H9 (cell line): ENCODE results near the gene SMAD6. TPM values are rescaled to one million over a fixed set of nuclear protein-coding genes. Genes with fewer than 3 reads are reported as not detected.

ENCODE experiments used
- DNase-seq: peaks from one replicate; pipeline ENCODE4 v3.0.0-alpha.2; 2017
- H2AFZ ChIP-seq: one replicate; pipeline ENCODE4 v1.6.1; 2013; ENCODE audit warnings: mild to moderate bottlenecking, low read length, control low read depth, moderate library complexity
- H2AK5ac ChIP-seq: 2 replicates; pipeline ENCODE4 v1.6.1; 2013; ENCODE audit warnings: low read length, control low read depth, mixed read lengths; ENCODE audit not compliant: insufficient read length
- H2BK120ac ChIP-seq: one replicate; pipeline ENCODE4 v1.6.1; 2013; ENCODE audit warnings: low read depth, mild to moderate bottlenecking, low read length, control low read depth, inconsistent platforms; ENCODE audit not compliant: poor library complexity, severe bottlenecking
- H2BK12ac ChIP-seq: 2 replicates; pipeline ENCODE4 v1.6.1; 2013; ENCODE audit warnings: low read length, control low read depth, mixed read lengths, low read depth; ENCODE audit not compliant: insufficient read length
- H2BK15ac ChIP-seq: 2 replicates; pipeline ENCODE4 v1.6.1; 2013; ENCODE audit warnings: low read depth, low read length, control low read depth
- H2BK20ac ChIP-seq: one replicate; pipeline ENCODE4 v1.6.1; 2013; ENCODE audit warnings: low read depth, mild to moderate bottlenecking, low read length, control low read depth, inconsistent platforms; ENCODE audit not compliant: poor library complexity, severe bottlenecking
- H2BK5ac ChIP-seq: 2 replicates; pipeline ENCODE4 v1.6.1; 2013; ENCODE audit warnings: low read length, control low read depth, mixed read lengths; ENCODE audit not compliant: insufficient read length
- H3K14ac ChIP-seq: 2 replicates; pipeline ENCODE4 v1.6.1; 2013; ENCODE audit warnings: low read length, control low read depth; ENCODE audit not compliant: insufficient read depth
- H3K18ac ChIP-seq: 2 replicates; pipeline ENCODE4 v1.6.1; 2013; ENCODE audit warnings: low read depth, mild to moderate bottlenecking, mixed read lengths, low read length, control low read depth; ENCODE audit not compliant: insufficient read length
- H3K23ac ChIP-seq: 2 replicates; pipeline ENCODE4 v1.6.1; 2013; ENCODE audit warnings: low read length, control low read depth, mixed read lengths, low read depth; ENCODE audit not compliant: insufficient read length
- H3K23me2 ChIP-seq: 2 replicates; pipeline ENCODE4 v1.6.1; 2013; ENCODE audit warnings: low read depth, mild to moderate bottlenecking, mixed read lengths, low read length, control low read depth; ENCODE audit not compliant: insufficient read length, poor library complexity, severe bottlenecking
- H3K27ac ChIP-seq: 2 replicates; pipeline ENCODE4 v1.5.1; 2013; ENCODE audit warnings: low read length, control low read depth, mixed read lengths, low read depth; ENCODE audit not compliant: insufficient read length
- H3K27me3 ChIP-seq: 2 replicates; pipeline ENCODE4 v1.6.1; 2013; ENCODE audit warnings: low read length, control low read depth, inconsistent platforms; ENCODE audit not compliant: insufficient read depth
- H3K4ac ChIP-seq: 2 replicates; pipeline ENCODE4 v1.6.1; 2013; ENCODE audit warnings: low read depth, mild to moderate bottlenecking, control low read depth, inconsistent platforms, low read length, moderate library complexity
- H3K4me1 ChIP-seq: 2 replicates; pipeline ENCODE4 v1.6.1; 2013; ENCODE audit warnings: low read length, control low read depth, inconsistent platforms; ENCODE audit not compliant: insufficient read depth
- H3K4me2 ChIP-seq: 2 replicates; pipeline ENCODE4 v1.6.1; 2013; ENCODE audit warnings: low read length, control low read depth, mixed read lengths; ENCODE audit not compliant: insufficient read length, insufficient read depth
- H3K56ac ChIP-seq: 2 replicates; pipeline ENCODE4 v1.6.1; 2013; ENCODE audit warnings: low read depth, mild to moderate bottlenecking, mixed read lengths, low read length, control low read depth; ENCODE audit not compliant: insufficient read length
- H3K79me1 ChIP-seq: 2 replicates; pipeline ENCODE4 v1.6.1; 2013; ENCODE audit warnings: low read depth, mild to moderate bottlenecking, moderate library complexity, low read length, control low read depth, inconsistent platforms; ENCODE audit not compliant: insufficient read depth, poor library complexity, severe bottlenecking
- H3K79me2 ChIP-seq: 2 replicates; pipeline ENCODE4 v1.6.1; 2013; ENCODE audit warnings: low read length, control low read depth, inconsistent platforms; ENCODE audit not compliant: insufficient read depth
- H3K9ac ChIP-seq: 2 replicates; pipeline ENCODE4 v1.6.1; 2013; ENCODE audit warnings: low read length, control low read depth, mixed read lengths; ENCODE audit not compliant: insufficient read length; ENCODE audit errors: extremely low read depth
- H3K9me3 ChIP-seq: one replicate; pipeline ENCODE4 v1.6.1; 2013; ENCODE audit warnings: low read depth, low read length, inconsistent platforms; ENCODE audit not compliant: control insufficient read depth
- H3T11ph ChIP-seq: one replicate; pipeline ENCODE4 v1.6.1; 2013; ENCODE audit warnings: mild to moderate bottlenecking, low read length, control low read depth, inconsistent platforms
- H4K20me1 ChIP-seq: one replicate; pipeline ENCODE4 v1.6.1; 2013; ENCODE audit not compliant: control insufficient read depth, insufficient read length, insufficient read depth
- H4K5ac ChIP-seq: 2 replicates; pipeline ENCODE4 v1.6.1; 2013; ENCODE audit warnings: low read depth, mild to moderate bottlenecking, mixed read lengths, low read length, control low read depth; ENCODE audit not compliant: insufficient read length
- H4K8ac ChIP-seq: replicated peaks from 2 replicates; pipeline ENCODE4 v1.6.1; 2013; ENCODE audit warnings: low read length, control low read depth, mixed read lengths, low read depth; ENCODE audit not compliant: insufficient read length
- H4K91ac ChIP-seq: 2 replicates; pipeline ENCODE4 v1.6.1; 2013; ENCODE audit warnings: low read depth, mild to moderate bottlenecking, moderate library complexity, mixed read lengths, low read length, control low read depth; ENCODE audit not compliant: insufficient read length
- H3K27ac Mint-ChIP-seq, 3 experiments: 2 replicates in 2 of 3; 3 replicates in 1 of 3; pipeline ENCODE4 v1.8.0; 2020 to 2021; ENCODE audit warnings: mixed read lengths in 3 of 3, mild to moderate bottlenecking in 1 of 3, moderate library complexity in 1 of 3
- H3K27me3 Mint-ChIP-seq: 2 replicates; pipeline ENCODE4 v1.8.0; 2021; ENCODE audit warnings: low read depth, mild to moderate bottlenecking, moderate library complexity, mixed read lengths
- H3K36me3 Mint-ChIP-seq, 3 experiments: 2 replicates in 2 of 3; 3 replicates in 1 of 3; pipeline ENCODE4 v1.8.0; 2020 to 2021; ENCODE audit warnings: low read depth in 3 of 3, mixed read lengths in 3 of 3; ENCODE audit not compliant: insufficient read depth in 1 of 3
- H3K4me1 Mint-ChIP-seq, 2 experiments: 2 replicates each; pipeline ENCODE4 v1.8.0; 2020; ENCODE audit warnings: mixed read lengths in 2 of 2
- H3K4me3 Mint-ChIP-seq, 2 experiments: 2 replicates in 1 of 2; 3 replicates in 1 of 2; pipeline ENCODE4 v1.8.0; 2020 to 2021; ENCODE audit warnings: mild to moderate bottlenecking in 2 of 2, mixed read lengths in 2 of 2, moderate library complexity in 1 of 2
- H3K9me3 Mint-ChIP-seq, 2 experiments: 2 replicates in 1 of 2; 3 replicates in 1 of 2; pipeline ENCODE4 v1.8.0; 2020; ENCODE audit warnings: mild to moderate bottlenecking in 2 of 2, mixed read lengths in 2 of 2, moderate library complexity in 1 of 2
- CTCF ChIP-seq: fragments of 200-600 bp; sonication (generic); conservative IDR thresholded peaks from 3 replicates; pipeline ENCODE4 v1.8.0; 2021; ENCODE audit warnings: antibody characterized with exemption, mild to moderate bottlenecking
- WGBS: extraction: QIAGEN DNeasy Blood & Tissue Kit; methylation state at CpG from one replicate; pipeline ENCODE4 v1.1.7; 2013; ENCODE audit warnings: missing lambda C conversion rate, low lambda C conversion rate, mixed read lengths; ENCODE audit not compliant: insufficient read length; ENCODE audit errors: extremely low coverage; 5-methylcytosine and 5-hydroxymethylcytosine counted together
- total RNA-seq: library from RNA; stranded (reverse); gene quantifications from 2 replicates; pipeline ENCODE4 v1.2.1, GENCODE V29; 2021

Gene SMAD6
- total RNA-seq, 1 experiment from 2014 or later: 6.0 TPM

GRCh38 chr15:66744610-66745279, 42.7 kb downstream of the SMAD6 start:
- peak; percentile 28; the same call in 1 of the 3 replicates for TF ChIP-seq CTCF
- DNase-seq: no peak
- H3K9ac ChIP-seq: no peak overlapping the region
- no peaks in the 10 kb centered on the region for H3K79me2 ChIP-seq
- no peak overlapping the region for H3K23ac ChIP-seq
- Mint-ChIP-seq H3K4me1 (peaks cover 51 to 56% of the 10 kb centered on the region in 2 experiments), H3K36me3 (no peaks in the 10 kb centered on the region; a peak in 1 of 7 replicates), H3K27me3 (no peaks in the 10 kb centered on the region), H3K9me3 (no peaks in the 10 kb centered on the region), H3K27ac (peak overlapping the region; percentile 89 to 94 (median 92); a peak in 4 of 7 replicates), H3K4me3 (0 out of 5 replicates have a peak overlapping the region, but pooled peaks of 1 of the 2 experiments have one; percentile 0)
- no peak overlapping the region for H2AFZ ChIP-seq
- H2BK120ac ChIP-seq: no peak overlapping the region
- H4K20me1 ChIP-seq: peaks cover 2% of the 10 kb centered on the region
- H2BK5ac ChIP-seq: no peak overlapping the region
- no peaks in the 10 kb centered on the region for H3K9me3 ChIP-seq
- no peak overlapping the region for H2BK12ac ChIP-seq
- H2BK15ac ChIP-seq: no peak overlapping the region
- no peak overlapping the region for H3T11ph ChIP-seq
- H3K79me1 ChIP-seq: no peaks in the 10 kb centered on the region
- no peaks in the 10 kb centered on the region for H3K23me2 ChIP-seq
- no peaks in the 10 kb centered on the region for H3K27me3 ChIP-seq
- no peak overlapping the region for H2AK5ac ChIP-seq
- H3K18ac ChIP-seq: no peak overlapping the region
- no peak overlapping the region for H3K4me2 ChIP-seq
- H3K56ac ChIP-seq: no peak overlapping the region
- no CpG with 5 or more reads among the region's 4 CpGs for WGBS
- H3K4ac ChIP-seq: no peak overlapping the region
- peaks cover 17% of the 10 kb centered on the region; the same call in 1 of the 2 replicates for H3K4me1 ChIP-seq
- H4K5ac ChIP-seq: no peak overlapping the region
- no peak overlapping the region for H4K91ac ChIP-seq
- no peak overlapping the region for H2BK20ac ChIP-seq
- H4K8ac ChIP-seq: no peak overlapping the region
- peak overlapping the region; percentile 7 for H3K27ac ChIP-seq
- no peak overlapping the region for H3K14ac ChIP-seq
